Fibroblast of mammary gland (primary cell): ENCODE data around the gene USP22.

Experiments used
- DNase-seq: peaks from one replicate; pipeline ENCODE4 v3.0.0-alpha.2; 2010; ENCODE audit warnings: low read depth
- H3K4me3 ChIP-seq: 2 replicates; pipeline ENCODE4 v1.5.1; 2011; ENCODE audit warnings: low read depth, mild to moderate bottlenecking, low read length, moderate library complexity; ENCODE audit not compliant: control insufficient read depth
- CTCF ChIP-seq: conservative IDR thresholded peaks from 2 replicates; pipeline ENCODE4 v1.5.1; 2011; ENCODE audit warnings: low read depth, low read length, inconsistent platforms; ENCODE audit not compliant: control insufficient read depth, insufficient read depth

Gene USP22

GRCh38 chr17:21046216-21046615 lies 3.4 kb upstream of the USP22 start:
- DNase-seq, result no peak
- TF ChIP-seq CTCF, result no peak
- H3K4me3 ChIP-seq, result no peak overlapping the region

- DNase-seq, result no peak
Measured at GRCh38 chr17:21044971-21045370, 2.2 kb upstream of the USP22 start.

GRCh38 chr17:21043296-21044232 lies 753 bp upstream of the USP22 start:
- H3K4me3 ChIP-seq, result peak overlapping the region; percentile 62
- peak; percentile 97 for DNase-seq
- TF ChIP-seq CTCF, result peak; percentile 54

More at GRCh38 chr17:21044971-21045370, 2.2 kb upstream of the USP22 start:
- no peak overlapping the region for H3K4me3 ChIP-seq
- no peak for TF ChIP-seq CTCF

- no peak for TF ChIP-seq CTCF
- peak overlapping the region; percentile 81 for H3K4me3 ChIP-seq
- peak; percentile 75 for DNase-seq
Measured at GRCh38 chr17:21041741-21042457, 912 bp downstream of the USP22 start.

- H3K4me3 ChIP-seq, result peak overlapping the region; percentile 81
- DNase-seq, result peak; percentile 61
- TF ChIP-seq CTCF, result peak; percentile 49
Measured at GRCh38 chr17:21039839-21040575, 2.8 kb downstream of the USP22 start.

- TF ChIP-seq CTCF, result no peak
- no peak for DNase-seq
- no peak overlapping the region for H3K4me3 ChIP-seq
Measured at GRCh38 chr17:21037117-21037803, 5.6 kb downstream of the USP22 start.
